HFFc6 (cell line): ENCODE results near the gene ANKMY1. TPM values are rescaled to one million over a fixed set of nuclear protein-coding genes. Genes with fewer than 3 reads are reported as not detected.
A peak's percentile ranks its signal among the peaks of the same experiment; 100 is the strongest.

ENCODE experiments used
- DNase-seq: peaks from one replicate; pipeline ENCODE4 v3.0.0-alpha.2; 2018
- H3K27ac Mint-ChIP-seq: 2 replicates; pipeline ENCODE4 v1.8.0; 2020; ENCODE audit warnings: mild to moderate bottlenecking, mixed read lengths
- H3K27me3 Mint-ChIP-seq: 2 replicates; pipeline ENCODE4 v1.8.0; 2021; ENCODE audit warnings: mild to moderate bottlenecking, moderate library complexity, mixed read lengths; ENCODE audit not compliant: insufficient read depth
- H3K36me3 Mint-ChIP-seq: 2 replicates; pipeline ENCODE4 v1.8.0; 2021; ENCODE audit warnings: low read depth, mixed read lengths
- H3K4me1 Mint-ChIP-seq: 2 replicates; pipeline ENCODE4 v1.8.0; 2020; ENCODE audit warnings: low read depth, mixed read lengths
- H3K4me3 Mint-ChIP-seq: 2 replicates; pipeline ENCODE4 v1.8.0; 2020; ENCODE audit warnings: mild to moderate bottlenecking, moderate library complexity, mixed read lengths
- H3K9me3 Mint-ChIP-seq: 2 replicates; pipeline ENCODE4 v1.8.0; 2020; ENCODE audit warnings: mild to moderate bottlenecking, mixed read lengths
- CTCF ChIP-seq: fragments of 200-600 bp; sonication (generic); IDR thresholded peaks from 2 replicates; pipeline ENCODE4 v1.5.0; 2021; ENCODE audit warnings: antibody characterized with exemption, mild to moderate bottlenecking
- total RNA-seq, 6 experiments: library from RNA; stranded (reverse); fragmentation: NEBNext Ultra II Directional; extraction: Animal tissue kit (Norgen Biotek cat#: 25700); gene quantifications; 2 replicates in 1 of 6; 3 replicates in 5 of 6; pipeline ENCODE4 v1.2.3, GENCODE V29; 2021

Gene ANKMY1
- total RNA-seq, 6 experiments from 2014 or later: 4.4 to 5.6 (median 5.2) TPM

- peak overlapping the region; percentile 92 for H3K4me3 Mint-ChIP-seq
- peaks cover 5% of the 10 kb centered on the region for H3K27me3 Mint-ChIP-seq
- H3K27ac Mint-ChIP-seq: peak overlapping the region; percentile 92
- no peak for TF ChIP-seq CTCF
- H3K4me1 Mint-ChIP-seq: peaks cover 42% of the 10 kb centered on the region
- no peaks in the 10 kb centered on the region for H3K9me3 Mint-ChIP-seq
- peak; percentile 97 for DNase-seq
- H3K36me3 Mint-ChIP-seq: no peaks in the 10 kb centered on the region
Observed at GRCh38 chr2:240433973-240434727, 123.6 kb downstream of the ANKMY1 start.

DNA sequence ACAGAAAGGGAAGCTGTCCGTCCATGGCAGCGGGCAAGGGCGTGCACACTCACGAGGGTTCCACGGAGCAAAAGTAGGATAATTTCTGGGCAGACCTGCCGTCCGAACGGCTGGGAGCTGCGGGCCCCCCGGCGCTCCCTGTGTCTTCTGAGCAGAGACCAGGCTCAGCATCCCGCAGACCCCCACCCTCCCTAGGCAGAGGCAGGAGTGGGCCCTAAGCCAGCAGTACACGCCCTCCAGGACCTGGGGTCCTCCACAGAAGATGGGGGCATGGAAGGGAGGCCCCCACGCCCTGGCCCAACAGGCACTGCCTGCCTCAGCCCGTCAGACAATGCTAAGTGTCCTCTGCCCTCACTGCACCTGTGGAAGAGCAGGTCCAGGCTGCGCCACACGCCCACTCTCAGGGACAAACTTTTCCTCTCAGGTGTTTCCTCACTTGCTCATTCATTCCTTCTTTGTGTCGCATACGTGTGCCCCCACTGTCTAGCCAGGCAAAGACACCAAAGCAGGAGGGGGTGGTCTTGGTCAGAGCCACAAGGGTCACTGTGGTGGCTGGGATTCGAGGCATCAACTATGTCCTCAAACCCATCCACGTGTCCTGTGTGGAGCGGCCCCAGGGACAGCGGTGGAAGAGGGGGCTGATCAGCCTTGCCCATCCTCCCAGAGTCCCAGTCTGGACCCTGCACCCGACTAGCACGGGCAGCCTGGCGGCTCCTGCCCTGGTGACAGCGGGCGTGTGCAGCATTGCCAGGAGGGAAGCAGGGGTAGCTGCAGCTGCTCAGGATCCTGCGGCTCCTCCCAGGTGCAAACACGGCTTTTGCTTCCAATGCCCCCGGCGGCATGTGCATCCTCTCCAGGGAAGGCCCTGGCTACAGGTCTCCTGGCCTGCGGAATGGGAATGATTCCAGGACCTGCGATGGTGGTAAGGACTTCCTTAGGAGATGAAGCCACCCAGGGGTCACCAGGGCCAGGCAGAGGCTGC, 124.7 kb downstream of the ANKMY1 start:
- Mint-ChIP-seq H3K36me3 (no peaks in the 10 kb centered on the region), H3K4me1 (peaks cover 47% of the 10 kb centered on the region), H3K27ac (peak overlapping the region; percentile 92), H3K27me3 (peaks cover 4% of the 10 kb centered on the region), H3K4me3 (peak overlapping the region; percentile 92), H3K9me3 (no peaks in the 10 kb centered on the region)
- DNase-seq: no peak
- no peak for TF ChIP-seq CTCF

- H3K9me3 Mint-ChIP-seq: no peaks in the 10 kb centered on the region
- H3K36me3 Mint-ChIP-seq: no peaks in the 10 kb centered on the region
- DNase-seq: no peak
- peaks cover 44% of the 10 kb centered on the region for H3K4me1 Mint-ChIP-seq
- no peak overlapping the region for H3K4me3 Mint-ChIP-seq
- no peak for TF ChIP-seq CTCF
- H3K27me3 Mint-ChIP-seq: peaks cover 2% of the 10 kb centered on the region; the same call in 1 of the 2 replicates
- H3K27ac Mint-ChIP-seq: peak overlapping the region; percentile 56
Observed at GRCh38 chr2:240432430-240432819, 125.4 kb downstream of the ANKMY1 start.

GRCh38 chr2:240431661-240432424, 125.9 kb downstream of the ANKMY1 start:
- Mint-ChIP-seq H3K27ac (peak overlapping the region; percentile 24; the same call in 1 of the 2 replicates), H3K36me3 (no peaks in the 10 kb centered on the region), H3K27me3 (peaks cover 2% of the 10 kb centered on the region; the same call in 1 of the 2 replicates), H3K9me3 (no peaks in the 10 kb centered on the region), H3K4me1 (peaks cover 45% of the 10 kb centered on the region), H3K4me3 (no peak overlapping the region)
- no peak for DNase-seq
- TF ChIP-seq CTCF: no peak

- peaks cover 50% of the 10 kb centered on the region for H3K4me1 Mint-ChIP-seq
- no peak overlapping the region for H3K4me3 Mint-ChIP-seq
- DNase-seq: no peak
- H3K36me3 Mint-ChIP-seq: no peaks in the 10 kb centered on the region
- no peak overlapping the region for H3K27ac Mint-ChIP-seq
- H3K27me3 Mint-ChIP-seq: peaks cover 2% of the 10 kb centered on the region
- H3K9me3 Mint-ChIP-seq: peaks cover 2% of the 10 kb centered on the region; the same call in 1 of the 2 replicates
- TF ChIP-seq CTCF: no peak
Observed at GRCh38 chr2:240431271-240431660, 126.5 kb downstream of the ANKMY1 start.
